HG02884 (cell line): Measurements from ENCODE around the gene DENND4A.
"Not testable (repeated sequence)": the region's sequence is repeated elsewhere in the genome, so short reads cannot be mapped to it uniquely, and the experiment has no call there.

ENCODE experiments used
- ATAC-seq: cut with Tn5 transposase; IDR thresholded peaks from one replicate; pipeline ENCODE4 v1.9.1; 2021; ENCODE audit warnings: mild to moderate bottlenecking, moderate library complexity; ENCODE audit not compliant: unreplicated experiment

DENND4A gene

GRCh38 chr15:65819563-65819960 is 27.5 kb upstream of the DENND4A start:
- ATAC-seq: no peak

- peak; percentile 72 for ATAC-seq
These were observed 27.0 kb upstream of the DENND4A start for GRCh38 chr15:65818927-65819562.

GRCh38 chr15:65816441-65816840 is 24.3 kb upstream of the DENND4A start:
- no peak for ATAC-seq

- ATAC-seq: not testable (repeated sequence)
These were observed 23.9 kb upstream of the DENND4A start for GRCh38 chr15:65816008-65816407.

- ATAC-seq: not testable (repeated sequence)
These were observed 22.2 kb upstream of the DENND4A start for GRCh38 chr15:65814271-65814670.

GRCh38 chr15:65812916-65813315 is 20.8 kb upstream of the DENND4A start:
- ATAC-seq: no peak

- no peak for ATAC-seq
These were observed 20.4 kb upstream of the DENND4A start for GRCh38 chr15:65812467-65812866.

- no peak for ATAC-seq
These were observed 19.7 kb upstream of the DENND4A start for GRCh38 chr15:65811835-65812234.

GRCh38 chr15:65811011-65811733 is 19.1 kb upstream of the DENND4A start:
- ATAC-seq: not testable (repeated sequence)

- no peak for ATAC-seq
These were observed 14.3 kb upstream of the DENND4A start for GRCh38 chr15:65806397-65806796.

- no peak for ATAC-seq
These were observed 13.1 kb upstream of the DENND4A start for GRCh38 chr15:65805019-65805745.

GRCh38 chr15:65804252-65804931 is 12.3 kb upstream of the DENND4A start:
- ATAC-seq: no peak

GRCh38 chr15:65801229-65801805 is 9.2 kb upstream of the DENND4A start:
- no peak for ATAC-seq

GRCh38 chr15:65796610-65797078 is 4.6 kb upstream of the DENND4A start:
- ATAC-seq: no peak

GRCh38 chr15:65795663-65796216 is 3.6 kb upstream of the DENND4A start:
- ATAC-seq: no peak

GRCh38 chr15:65793818-65794104 is 1.7 kb upstream of the DENND4A start:
- no peak for ATAC-seq

GRCh38 chr15:65792988-65793817 is 1.1 kb upstream of the DENND4A start:
- ATAC-seq: no peak

GRCh38 chr15:65791335-65792137 is 557 bp downstream of the DENND4A start:
- ATAC-seq: no peak

- no peak for ATAC-seq
These were observed 1.3 kb downstream of the DENND4A start for GRCh38 chr15:65790694-65791334.
